HUES64 (cell line): Measurements from ENCODE around the gene APOD.
"Not testable (repeated sequence)": the region's sequence is repeated elsewhere in the genome, so short reads cannot be mapped to it uniquely, and the experiment has no call there.

Experiments
- H3K27ac ChIP-seq: 2 replicates; pipeline ENCODE4 v1.7.0; 2013; ENCODE audit warnings: low read depth, low read length, inconsistent platforms
- H3K27me3 ChIP-seq: 2 replicates; pipeline ENCODE4 v1.6.1; 2013; ENCODE audit warnings: mild to moderate bottlenecking, low read length; ENCODE audit not compliant: insufficient read depth
- H3K36me3 ChIP-seq: 2 replicates; pipeline ENCODE4 v1.6.1; 2013; ENCODE audit warnings: mild to moderate bottlenecking, low read length; ENCODE audit not compliant: insufficient read depth
- H3K4me1 ChIP-seq: 2 replicates; pipeline ENCODE4 v1.6.1; 2013; ENCODE audit warnings: mild to moderate bottlenecking, low read length, moderate library complexity; ENCODE audit not compliant: insufficient read depth
- H3K4me3 ChIP-seq: 2 replicates; pipeline ENCODE4 v1.5.1; 2013; ENCODE audit warnings: mild to moderate bottlenecking, low read length, moderate library complexity
- H3K9ac ChIP-seq: 2 replicates; pipeline ENCODE4 v1.6.1; 2013; ENCODE audit warnings: mild to moderate bottlenecking, low read depth, low read length
- H3K9me3 ChIP-seq: 2 replicates; pipeline ENCODE4 v1.6.1; 2013; ENCODE audit warnings: low read depth, low read length; ENCODE audit not compliant: insufficient read depth
- WGBS: fragments of 150-250, 120-280 bp; methylation state at CpG from one replicate; pipeline ENCODE4 v1.1.7; 2013; ENCODE audit warnings: missing lambda C conversion rate; 5-methylcytosine and 5-hydroxymethylcytosine counted together

APOD gene

DNA sequence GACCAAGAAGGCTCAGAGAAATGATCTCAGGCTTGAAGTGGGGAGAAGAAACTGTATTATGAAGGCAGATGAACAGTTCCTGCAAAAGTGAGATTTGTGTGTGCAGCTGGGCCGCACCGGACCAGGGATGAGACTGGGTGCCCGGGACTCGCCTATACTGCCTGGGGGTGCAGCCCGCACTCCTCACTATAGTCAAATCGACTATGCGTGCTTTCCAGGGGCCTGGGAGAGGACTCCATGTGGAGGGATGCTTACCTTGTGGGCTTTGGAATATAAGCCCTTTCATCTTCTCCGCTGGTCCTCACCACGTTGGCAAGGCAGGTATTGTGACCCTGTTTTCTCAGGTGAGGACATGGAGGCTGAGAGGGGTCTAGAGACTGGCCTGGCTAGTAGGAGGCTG is 32.9 kb upstream of the APOD start:
- Histone ChIP-seq H3K36me3 (no peaks in the 10 kb centered on the region), H3K9me3 (no peaks in the 10 kb centered on the region), H3K4me3 (no peak overlapping the region), H3K27me3 (no peaks in the 10 kb centered on the region), H3K27ac (no peak overlapping the region), H3K9ac (no peak overlapping the region), H3K4me1 (no peaks in the 10 kb centered on the region)
- 92% methylated on average over 9 of the region's 9 CpGs for WGBS

DNA sequence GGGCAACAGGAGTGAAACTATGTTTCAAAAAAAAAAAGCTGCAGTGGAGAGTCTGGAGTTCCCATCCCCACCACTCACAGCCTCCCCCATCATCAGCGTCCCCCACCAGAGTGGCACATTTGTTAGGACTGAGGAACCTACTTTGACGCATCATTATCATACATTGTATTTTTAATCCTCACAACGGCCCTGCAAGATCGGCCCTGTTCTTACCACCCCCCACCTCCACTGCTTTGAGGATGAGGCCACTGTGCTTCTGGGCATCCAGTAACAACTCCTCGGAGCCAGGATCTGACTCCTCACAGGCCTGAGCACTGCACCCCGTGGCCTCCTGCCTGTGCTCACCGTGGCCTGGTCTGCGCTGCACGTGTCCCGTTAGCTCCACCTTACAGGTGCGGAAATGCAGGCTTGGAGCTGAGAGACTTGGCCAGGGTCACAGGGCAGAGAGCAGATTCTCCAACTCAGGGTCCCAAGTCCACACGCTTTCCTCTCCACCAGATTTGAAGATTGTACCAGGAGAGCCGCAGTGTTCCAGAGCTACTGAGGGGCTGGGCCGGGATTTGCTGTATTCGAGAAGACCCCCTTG is 32.3 kb upstream of the APOD start:
- not testable (repeated sequence) for H3K9me3 ChIP-seq, H3K27ac ChIP-seq, H3K9ac ChIP-seq, H3K4me3 ChIP-seq, H3K27me3 ChIP-seq, H3K4me1 ChIP-seq, H3K36me3 ChIP-seq
- WGBS, result 88% methylated on average over 7 of the region's 15 CpGs

DNA sequence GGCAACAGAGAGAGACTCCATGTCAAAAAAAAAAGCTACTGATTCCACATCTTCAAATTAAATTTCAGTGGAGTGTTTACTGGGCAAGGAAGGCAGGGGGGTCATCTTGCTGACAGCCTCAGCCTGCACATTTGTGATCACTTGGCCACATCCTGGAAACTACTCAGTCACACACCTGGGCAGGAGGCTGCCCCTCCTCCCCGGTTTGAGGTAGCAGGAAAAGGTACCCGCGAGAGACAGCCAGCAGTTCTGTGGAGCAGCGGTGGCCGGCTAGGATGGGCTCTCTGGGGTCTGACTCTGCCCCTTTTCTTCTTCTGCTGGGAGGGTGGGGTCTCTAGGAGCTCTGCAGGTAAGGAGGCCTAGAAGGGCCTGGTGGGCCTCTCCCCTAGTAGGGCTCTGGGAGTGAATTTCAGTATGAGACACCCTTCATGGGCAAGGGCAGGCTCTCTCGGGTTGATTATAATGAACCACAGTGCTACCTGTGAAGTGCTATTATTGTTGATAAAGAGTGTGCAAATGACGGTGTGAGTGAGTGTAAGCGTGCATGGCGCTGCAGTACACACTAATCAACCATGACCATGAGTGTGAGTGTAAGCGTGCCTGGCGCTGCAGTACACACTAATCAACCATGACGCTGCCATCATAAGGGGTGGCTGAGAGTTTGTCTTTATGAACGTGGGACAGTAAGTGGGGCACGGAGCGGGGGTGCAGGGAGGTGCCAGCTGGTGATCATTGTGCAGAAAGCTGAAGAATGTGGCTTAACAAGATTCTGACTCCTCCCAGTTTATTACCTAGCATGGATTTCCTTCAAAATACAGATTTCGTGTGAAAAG is 31.1 kb upstream of the APOD start:
- not testable (repeated sequence) for H3K27me3 ChIP-seq, H3K27ac ChIP-seq, H3K9ac ChIP-seq, H3K4me3 ChIP-seq, H3K4me1 ChIP-seq, H3K36me3 ChIP-seq
- H3K9me3 ChIP-seq, result peaks cover 11% of the 10 kb centered on the region; the same call in 1 of the 2 replicates
- WGBS, result 93% methylated on average over 13 of the region's 16 CpGs

DNA sequence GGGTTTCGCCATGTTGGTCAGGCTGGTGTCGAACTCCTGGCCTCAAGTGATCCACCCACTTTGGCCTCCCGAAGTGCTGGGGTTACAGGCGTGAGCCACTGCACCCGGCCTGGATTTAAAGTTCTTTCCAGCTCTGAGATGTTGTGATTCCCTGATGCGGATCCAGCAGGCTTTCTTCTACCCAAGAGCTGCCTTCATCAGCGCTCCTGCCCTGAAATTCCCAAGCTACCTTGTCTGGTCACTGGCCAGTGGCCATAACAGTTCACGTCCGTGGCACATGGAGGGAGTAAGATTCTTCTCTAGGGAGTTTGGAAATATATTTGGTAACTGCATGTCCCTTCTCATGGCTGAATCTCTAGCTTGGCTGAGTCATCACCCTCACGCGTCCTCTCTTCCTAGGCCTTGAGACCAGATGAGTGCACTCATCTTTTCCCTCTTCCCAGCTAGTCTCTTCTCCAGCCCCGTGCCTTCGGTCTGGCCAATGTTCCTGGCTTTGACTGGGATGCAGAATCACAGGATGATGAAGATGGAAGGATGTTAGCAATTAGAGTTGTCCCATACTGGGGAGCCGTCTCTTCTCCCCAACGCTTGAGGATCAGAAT is 29.8 kb upstream of the APOD start:
- 83% methylated on average over 15 of the region's 15 CpGs for WGBS
- no peak overlapping the region for H3K27ac ChIP-seq
- H3K4me1 ChIP-seq, result no peaks in the 10 kb centered on the region
- H3K36me3 ChIP-seq, result no peaks in the 10 kb centered on the region
- no peak overlapping the region for H3K9ac ChIP-seq
- H3K9me3 ChIP-seq, result peaks cover 23% of the 10 kb centered on the region
- no peak overlapping the region for H3K4me3 ChIP-seq
- no peaks in the 10 kb centered on the region for H3K27me3 ChIP-seq

DNA sequence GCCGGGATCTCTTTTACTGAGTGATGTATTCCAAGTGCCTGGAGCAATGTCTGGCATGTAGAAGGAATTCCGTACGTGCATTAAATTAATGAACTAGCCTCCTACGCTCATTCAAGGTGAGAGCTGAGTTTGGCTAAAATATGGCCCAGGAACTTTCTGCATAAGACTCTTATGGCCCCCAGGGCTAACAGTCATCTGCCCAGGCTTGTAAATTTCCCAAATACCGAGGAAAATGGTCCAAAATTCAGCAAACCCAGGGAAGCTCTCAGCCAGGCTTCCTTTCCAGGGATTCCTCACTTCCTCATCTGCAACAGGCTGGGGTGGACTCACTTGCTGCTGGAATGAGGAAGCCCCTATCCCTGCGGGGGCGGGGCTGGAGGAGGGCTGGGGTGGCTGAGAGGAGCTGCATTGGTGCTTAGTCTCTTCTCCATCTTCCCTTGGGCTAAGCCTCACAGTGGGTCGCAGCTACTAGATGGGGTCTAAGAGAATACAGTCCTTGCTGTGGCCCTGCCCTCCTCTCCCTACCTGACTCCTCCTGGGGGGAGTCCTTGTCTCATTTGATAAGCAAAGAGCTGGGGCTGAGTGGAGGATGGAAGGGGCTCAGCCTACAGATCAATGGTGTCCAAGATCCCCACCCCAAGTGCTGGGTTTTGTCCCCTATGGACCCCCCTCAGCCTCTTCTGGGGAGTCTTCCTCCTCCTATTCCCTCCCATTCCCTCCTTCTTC is 28.5 kb upstream of the APOD start:
- Histone ChIP-seq H3K4me1 (no peaks in the 10 kb centered on the region), H3K27me3 (no peaks in the 10 kb centered on the region), H3K36me3 (no peaks in the 10 kb centered on the region), H3K27ac (no peak overlapping the region), H3K4me3 (no peak overlapping the region), H3K9ac (no peak overlapping the region), H3K9me3 (peaks cover 34% of the 10 kb centered on the region)
- 88% methylated on average over 8 of the region's 8 CpGs for WGBS

DNA sequence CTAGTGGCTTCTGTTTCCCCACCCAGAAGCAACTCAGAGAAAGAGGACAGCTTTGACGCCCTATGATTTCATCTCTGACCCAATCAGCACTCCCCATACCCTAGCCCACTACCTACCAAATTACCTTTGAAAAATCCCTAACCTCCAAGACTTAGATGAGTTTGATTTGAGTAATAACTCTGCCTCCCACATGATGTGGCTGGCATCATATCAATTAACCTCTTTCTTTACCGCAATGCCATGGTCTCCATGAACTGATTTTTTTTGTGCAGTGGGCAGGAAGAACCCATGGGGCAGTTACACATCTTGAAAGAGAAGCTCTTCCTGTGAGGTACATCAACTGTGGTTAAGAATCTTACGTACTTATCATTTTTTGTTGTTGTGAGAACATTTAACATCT is 25.5 kb upstream of the APOD start:
- Histone ChIP-seq H3K27me3 (no peaks in the 10 kb centered on the region), H3K4me1 (no peaks in the 10 kb centered on the region), H3K9me3 (peaks cover 62% of the 10 kb centered on the region), H3K9ac (no peak overlapping the region), H3K4me3 (no peak overlapping the region), H3K27ac (no peak overlapping the region), H3K36me3 (no peaks in the 10 kb centered on the region)
- WGBS, result 89% methylated on average over 3 of the region's 3 CpGs

DNA sequence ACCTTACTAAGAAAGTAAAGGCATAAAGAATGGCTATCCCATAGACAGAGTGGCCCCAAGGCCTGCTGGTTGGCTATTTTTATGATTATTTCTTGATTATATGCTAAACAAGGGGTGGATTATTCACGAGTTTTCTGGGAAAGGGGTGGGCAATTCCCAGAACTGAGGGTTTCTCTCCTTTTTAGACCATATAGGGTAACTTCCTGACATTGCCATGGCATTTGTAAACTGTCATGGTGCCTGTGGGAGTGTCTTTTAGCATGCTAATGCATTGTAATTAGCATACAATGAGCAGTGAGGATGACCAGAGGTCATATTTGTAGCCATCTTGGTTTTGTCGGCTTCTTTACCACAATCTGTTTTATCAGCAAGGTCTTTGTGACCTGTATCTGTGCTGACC is 18.0 kb upstream of the APOD start:
- not testable (repeated sequence) for H3K27ac ChIP-seq

DNA sequence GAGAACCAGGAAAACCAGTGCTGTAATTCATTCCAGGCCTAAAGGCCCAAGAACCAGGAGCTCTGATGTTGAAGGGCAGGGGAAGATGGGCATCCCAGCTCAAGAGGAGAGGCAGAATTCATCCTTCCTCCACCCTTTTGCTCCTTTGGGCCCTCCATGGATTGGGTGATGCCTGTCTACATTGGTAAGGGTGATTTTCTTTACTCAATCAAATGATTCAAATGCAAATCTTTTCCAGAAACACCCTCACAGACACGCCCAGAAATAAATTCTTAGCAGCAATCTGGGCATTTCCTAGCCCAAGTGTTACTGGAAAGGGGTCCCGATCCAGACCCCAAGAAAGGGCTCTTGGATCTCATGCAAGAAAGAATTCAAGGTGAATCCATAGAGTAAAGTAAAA is 17.6 kb upstream of the APOD start:
- Histone ChIP-seq H3K4me3 (no peak overlapping the region), H3K9ac (no peak overlapping the region), H3K27me3 (no peaks in the 10 kb centered on the region), H3K36me3 (no peaks in the 10 kb centered on the region), H3K4me1 (no peaks in the 10 kb centered on the region), H3K27ac (no peak overlapping the region), H3K9me3 (peaks cover 36% of the 10 kb centered on the region)
- 98% methylated on average over 2 of the region's 2 CpGs for WGBS

More for the DNA sequence above, 18.0 kb upstream of the APOD start:
- peaks cover 40% of the 10 kb centered on the region for H3K9me3 ChIP-seq
- not testable (repeated sequence) for H3K4me1 ChIP-seq, H3K36me3 ChIP-seq, H3K27me3 ChIP-seq, H3K9ac ChIP-seq, H3K4me3 ChIP-seq
- WGBS, result 92% methylated on average over 2 of the region's 2 CpGs

DNA sequence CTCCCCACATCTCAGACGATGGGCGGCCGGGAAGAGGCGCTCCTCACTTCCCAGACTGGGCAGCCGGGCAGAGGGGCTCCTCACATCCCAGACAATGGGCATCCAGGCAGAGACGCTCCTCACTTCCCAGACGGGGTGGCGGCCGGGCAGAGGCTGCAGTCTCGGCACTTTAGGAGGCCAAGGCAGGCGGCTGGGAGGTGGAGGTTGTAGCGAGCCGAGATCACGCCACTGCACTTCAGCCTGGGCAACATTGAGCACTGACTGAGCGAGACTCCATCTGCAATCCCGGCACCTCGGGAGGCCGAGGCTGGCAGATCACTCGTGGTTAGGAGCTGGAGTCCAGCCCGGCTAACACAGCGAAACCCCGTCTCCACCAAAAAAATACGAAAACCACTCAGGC is 16.2 kb upstream of the APOD start:
- not testable (repeated sequence) for H3K9ac ChIP-seq, H3K4me1 ChIP-seq, H3K27me3 ChIP-seq, H3K36me3 ChIP-seq, H3K27ac ChIP-seq, H3K4me3 ChIP-seq
- H3K9me3 ChIP-seq, result peaks cover 21% of the 10 kb centered on the region; the same call in 1 of the 2 replicates
- 92% methylated on average over 23 of the region's 23 CpGs for WGBS

DNA sequence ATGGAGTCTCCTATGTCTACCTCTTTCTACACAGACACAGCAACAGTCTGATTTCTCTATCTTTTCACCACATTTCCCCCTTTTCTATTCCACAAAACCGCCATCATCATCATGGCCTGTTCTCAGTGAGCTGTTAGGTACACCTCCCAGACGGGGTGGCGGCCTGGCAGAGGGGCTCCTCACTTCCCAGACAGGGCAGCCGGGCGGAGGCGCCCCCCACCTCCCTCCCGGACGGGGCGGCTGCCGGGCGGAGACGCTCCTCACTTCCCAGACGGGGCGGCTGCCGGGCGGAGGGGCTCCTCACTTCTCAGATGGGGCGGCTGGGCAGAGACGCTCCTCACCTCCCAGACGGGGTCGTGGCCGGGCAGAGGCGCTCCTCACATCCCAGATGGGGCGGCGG is 15.8 kb upstream of the APOD start:
- not testable (repeated sequence) for H3K27ac ChIP-seq, H3K27me3 ChIP-seq, H3K36me3 ChIP-seq, H3K4me3 ChIP-seq, H3K9ac ChIP-seq, H3K4me1 ChIP-seq
- peaks cover 20% of the 10 kb centered on the region; the same call in 1 of the 2 replicates for H3K9me3 ChIP-seq
- 95% methylated on average over 24 of the region's 24 CpGs for WGBS

DNA sequence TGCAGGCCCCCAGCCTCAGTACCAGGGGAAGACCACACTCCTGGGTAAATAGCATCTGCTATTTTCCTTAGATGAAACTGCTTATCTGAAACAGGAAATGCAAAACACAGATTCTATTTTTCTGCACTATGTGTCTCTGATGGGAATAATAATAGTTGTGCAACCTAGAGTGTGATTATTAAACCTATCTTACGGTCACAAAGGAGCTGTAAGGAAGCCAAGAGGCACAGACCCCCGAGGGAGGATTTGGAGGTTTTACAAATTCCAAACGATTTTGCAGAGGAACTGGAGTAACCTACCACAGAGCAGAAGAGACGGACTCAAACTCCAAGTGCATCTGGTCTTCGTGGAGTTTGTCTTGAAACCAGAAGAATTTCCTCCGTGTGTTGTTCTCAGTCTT is 14.1 kb upstream of the APOD start:
- Histone ChIP-seq H3K4me1 (no peaks in the 10 kb centered on the region), H3K9ac (no peak overlapping the region), H3K9me3 (peaks cover 14% of the 10 kb centered on the region; the same call in 1 of the 2 replicates), H3K4me3 (no peak overlapping the region), H3K27me3 (no peaks in the 10 kb centered on the region), H3K36me3 (no peaks in the 10 kb centered on the region), H3K27ac (no peak overlapping the region)
- WGBS, result 92% methylated on average over 6 of the region's 6 CpGs
